Smooth muscle cell (in vitro differentiated cells): ENCODE data around the gene FHL2. TPM values are rescaled to one million over a fixed set of nuclear protein-coding genes. Genes with fewer than 3 reads are reported as not detected.

ENCODE experiments used
- DNase-seq: peaks from one replicate; lab custom pipeline; 2025; ENCODE audit not compliant: unreplicated experiment; lab: John Stamatoyannopoulos, UW
- H2AFZ ChIP-seq: fragments of 200-600 bp; sonication (generic); 2 replicates; pipeline ENCODE4 v1.6.0; 2016; ENCODE audit warnings: antibody characterized with exemption, low read depth, mild to moderate bottlenecking
- H3F3A ChIP-seq: fragments of 200-600 bp; sonication (generic); 2 replicates; pipeline ENCODE4 v1.6.0; 2017; ENCODE audit warnings: antibody characterized with exemption, low read depth
- H3K27ac ChIP-seq: fragments of 200-600 bp; sonication (generic); 2 replicates; pipeline ENCODE4 v1.5.1; 2016; ENCODE audit warnings: low read depth, mild to moderate bottlenecking
- H3K27me3 ChIP-seq: fragments of 200-600 bp; sonication (generic); 2 replicates; pipeline ENCODE4 v1.6.1; 2016; ENCODE audit warnings: low read depth, mild to moderate bottlenecking
- H3K36me3 ChIP-seq: fragments of 200-600 bp; sonication (generic); 2 replicates; pipeline ENCODE4 v1.5.1; 2016; ENCODE audit warnings: low read depth
- H3K4me1 ChIP-seq: fragments of 200-600 bp; sonication (generic); 2 replicates; pipeline ENCODE4 v1.5.1; 2016; ENCODE audit warnings: low read depth
- H3K4me2 ChIP-seq: fragments of 200-600 bp; sonication (generic); 2 replicates; pipeline ENCODE4 v1.6.0; 2016; ENCODE audit warnings: mild to moderate bottlenecking
- H3K4me3 ChIP-seq: fragments of 200-600 bp; sonication (generic); 2 replicates; pipeline ENCODE4 v1.5.1; 2016; ENCODE audit warnings: mild to moderate bottlenecking
- H3K79me2 ChIP-seq: fragments of 200-600 bp; sonication (generic); 2 replicates; pipeline ENCODE4 v1.6.0; 2016; ENCODE audit warnings: low read depth, mild to moderate bottlenecking
- H3K9ac ChIP-seq: fragments of 200-600 bp; sonication (generic); 2 replicates; pipeline ENCODE4 v1.6.0; 2016; ENCODE audit warnings: low read depth
- H3K9me3 ChIP-seq: fragments of 200-600 bp; sonication (generic); replicated peaks from 2 replicates; pipeline ENCODE4 v1.5.1; 2016; ENCODE audit warnings: low read depth
- H4K20me1 ChIP-seq: fragments of 200-600 bp; sonication (generic); 2 replicates; pipeline ENCODE4 v1.6.0; 2016; ENCODE audit warnings: low read depth
- WGBS: methylation state at CpG from one replicate; pipeline ENCODE4 v1.1.7; 2016; ENCODE audit warnings: low lambda C conversion rate; 5-methylcytosine and 5-hydroxymethylcytosine counted together
- polyA plus RNA-seq: library from polyadenylated mRNA; unstranded; fragments of >200 nt; fragmentation: Nextera tagmentation; extraction: Ambion mirVana; gene quantifications from 2 replicates; pipeline ENCODE4 v1.2.1, GENCODE V29; 2016
- total RNA-seq: library from RNA; depleted of rRNA; stranded (reverse); fragments of >200 nt; gene quantifications from 2 replicates; pipeline ENCODE4 v1.2.3, GENCODE V29; 2014
- TF ChIP-seq, protein P1 (sequence below): fragments of 200-600 bp; sonication (generic); IDR thresholded peaks from 2 replicates; pipeline ENCODE4 v1.5.1; 2017; ENCODE audit warnings: borderline replicate concordance, mild to moderate bottlenecking, antibody characterized with exemption; ENCODE audit not compliant: insufficient read depth, poor library complexity, severe bottlenecking

Gene FHL2
- total and polyA plus RNA-seq, 2 experiments from 2014 or later = 64.1 to 98.0 TPM

DNA sequence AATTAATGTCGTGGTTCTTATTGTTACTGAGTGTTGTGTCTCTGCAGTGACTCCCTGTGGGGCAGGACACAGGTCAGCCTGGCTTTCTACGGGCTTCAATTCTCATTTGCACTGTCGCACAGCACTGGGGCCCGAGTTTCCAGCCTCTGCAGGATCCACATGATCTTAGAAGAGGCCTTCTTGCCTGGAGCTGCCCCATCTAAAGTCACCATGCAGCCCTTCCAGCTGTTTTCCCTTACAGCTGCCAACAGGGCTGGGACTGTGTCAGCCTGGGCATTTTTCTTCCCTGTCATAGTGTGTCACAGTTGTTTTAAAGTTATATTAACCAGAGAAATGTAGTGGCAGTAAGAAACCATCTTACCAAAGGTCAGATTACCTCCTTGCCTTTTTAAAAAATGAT, 27.0 kb downstream of the FHL2 start:
- H3K9me3 ChIP-seq = no peaks in the 10 kb centered on the region
- H4K20me1 ChIP-seq = peaks cover 90% of the 10 kb centered on the region
- no peaks in the 10 kb centered on the region for H3K27me3 ChIP-seq
- H3K9ac ChIP-seq = no peak overlapping the region
- no peaks in the 10 kb centered on the region for H3K4me1 ChIP-seq
- peaks cover 9% of the 10 kb centered on the region for H3K36me3 ChIP-seq
- no peaks in the 10 kb centered on the region for H3K79me2 ChIP-seq
- 85% methylated on average over 4 of the region's 4 CpGs for WGBS
- no peak overlapping the region for H3K4me3 ChIP-seq
- H3K4me2 ChIP-seq = no peak overlapping the region
- TF ChIP-seq, protein P1, sequence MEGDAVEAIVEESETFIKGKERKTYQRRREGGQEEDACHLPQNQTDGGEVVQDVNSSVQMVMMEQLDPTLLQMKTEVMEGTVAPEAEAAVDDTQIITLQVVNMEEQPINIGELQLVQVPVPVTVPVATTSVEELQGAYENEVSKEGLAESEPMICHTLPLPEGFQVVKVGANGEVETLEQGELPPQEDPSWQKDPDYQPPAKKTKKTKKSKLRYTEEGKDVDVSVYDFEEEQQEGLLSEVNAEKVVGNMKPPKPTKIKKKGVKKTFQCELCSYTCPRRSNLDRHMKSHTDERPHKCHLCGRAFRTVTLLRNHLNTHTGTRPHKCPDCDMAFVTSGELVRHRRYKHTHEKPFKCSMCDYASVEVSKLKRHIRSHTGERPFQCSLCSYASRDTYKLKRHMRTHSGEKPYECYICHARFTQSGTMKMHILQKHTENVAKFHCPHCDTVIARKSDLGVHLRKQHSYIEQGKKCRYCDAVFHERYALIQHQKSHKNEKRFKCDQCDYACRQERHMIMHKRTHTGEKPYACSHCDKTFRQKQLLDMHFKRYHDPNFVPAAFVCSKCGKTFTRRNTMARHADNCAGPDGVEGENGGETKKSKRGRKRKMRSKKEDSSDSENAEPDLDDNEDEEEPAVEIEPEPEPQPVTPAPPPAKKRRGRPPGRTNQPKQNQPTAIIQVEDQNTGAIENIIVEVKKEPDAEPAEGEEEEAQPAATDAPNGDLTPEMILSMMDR = no peak
- peaks cover 4% of the 10 kb centered on the region for H3F3A ChIP-seq
- H3K27ac ChIP-seq = no peak overlapping the region
- no peak for DNase-seq
- H2AFZ ChIP-seq = no peak overlapping the region

DNA sequence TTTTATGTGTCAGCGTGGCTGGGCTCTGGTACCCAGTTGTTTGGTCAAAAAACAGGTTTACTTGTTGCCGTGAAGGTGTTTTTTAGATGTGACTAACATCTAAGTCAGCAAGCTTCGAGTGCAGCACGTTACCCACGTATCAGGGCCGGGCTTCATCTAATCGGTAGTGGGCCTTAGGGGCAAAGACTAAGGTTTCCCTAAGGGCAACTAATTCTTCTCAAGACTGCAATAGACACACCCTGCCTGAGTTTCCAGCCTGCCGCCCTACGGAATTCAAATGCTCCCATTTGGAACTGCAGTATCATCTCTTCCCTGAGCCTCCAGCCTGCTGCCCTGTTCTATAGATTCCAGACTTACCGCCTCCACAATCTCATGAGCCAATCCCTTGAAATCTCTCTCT, 27.7 kb downstream of the FHL2 start:
- Histone ChIP-seq H3K4me2 (no peak overlapping the region), H2AFZ (no peak overlapping the region), H3F3A (peaks cover 4% of the 10 kb centered on the region), H3K27me3 (no peaks in the 10 kb centered on the region), H3K36me3 (peaks cover 9% of the 10 kb centered on the region), H3K9ac (no peak overlapping the region), H3K79me2 (no peaks in the 10 kb centered on the region), H4K20me1 (peaks cover 88% of the 10 kb centered on the region), H3K9me3 (no peaks in the 10 kb centered on the region), H3K4me3 (no peak overlapping the region), H3K4me1 (no peaks in the 10 kb centered on the region), H3K27ac (no peak overlapping the region)
- no peak for DNase-seq
- WGBS = 80% methylated on average over 10 of the region's 10 CpGs
- TF ChIP-seq, protein P1 = no peak

DNA sequence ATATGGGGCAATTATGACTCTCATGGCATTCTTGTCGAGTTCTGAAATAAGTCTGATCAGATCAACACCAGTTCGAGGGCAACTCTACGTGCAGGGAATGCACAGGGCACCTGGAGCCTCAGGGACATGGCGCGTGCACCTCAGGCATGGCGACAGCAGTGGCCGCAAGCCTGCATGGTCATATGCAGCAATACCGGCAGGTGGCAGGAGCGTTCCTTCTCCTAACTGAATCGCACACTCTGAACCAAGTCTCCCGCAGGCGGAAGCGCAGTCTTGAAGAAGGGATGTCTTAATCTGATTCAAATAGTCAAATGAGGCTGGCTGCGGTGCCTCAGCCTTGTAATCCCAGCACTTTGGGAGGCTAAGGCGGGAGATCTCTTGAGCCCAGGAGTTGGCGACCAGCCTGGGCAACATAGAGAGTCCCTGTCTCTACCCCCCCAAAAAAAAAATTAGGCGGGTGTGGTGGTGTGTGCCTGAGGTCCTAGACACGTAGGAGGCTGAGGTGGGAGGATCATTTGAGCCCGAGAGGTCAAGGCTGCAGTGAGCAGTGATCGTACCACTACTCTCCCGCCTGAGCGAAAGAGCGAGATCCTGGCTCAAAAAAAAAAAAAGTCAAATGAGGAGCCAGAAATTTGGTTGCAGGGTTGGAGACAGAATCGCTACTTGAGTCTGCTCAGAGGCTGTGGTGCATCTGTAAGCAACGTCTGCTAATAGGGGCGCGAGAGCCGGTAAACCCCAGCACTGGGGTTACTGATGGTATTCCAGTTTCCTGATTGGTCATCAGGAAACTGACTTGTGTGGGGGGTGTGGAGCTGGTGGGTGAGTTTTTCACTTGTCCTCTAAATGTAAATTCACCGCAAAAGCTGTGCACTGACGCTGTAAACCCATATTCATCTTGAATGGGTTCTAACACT, 28.8 kb downstream of the FHL2 start:
- Histone ChIP-seq H3F3A (peaks cover 4% of the 10 kb centered on the region), H3K36me3 (peaks cover 9% of the 10 kb centered on the region), H3K4me2 (no peak overlapping the region), H3K79me2 (no peaks in the 10 kb centered on the region), H3K4me3 (no peak overlapping the region), H2AFZ (no peak overlapping the region), H3K9me3 (no peaks in the 10 kb centered on the region), H3K27me3 (no peaks in the 10 kb centered on the region), H3K9ac (no peak overlapping the region), H3K4me1 (no peaks in the 10 kb centered on the region), H3K27ac (no peak overlapping the region), H4K20me1 (peaks cover 88% of the 10 kb centered on the region)
- DNase-seq = peak; percentile 28
- WGBS = 61% methylated on average over 30 of the region's 30 CpGs
- TF ChIP-seq, protein P1 = peak; percentile 84
